Placental epithelial cell (primary cell): ENCODE data around the gene GCNT1. TPM values are rescaled to one million over a fixed set of nuclear protein-coding genes. Genes with fewer than 3 reads are reported as not detected.

ENCODE experiments used
- total RNA-seq: library from RNA; depleted of rRNA; stranded (reverse); fragments of >200 nt; gene quantifications from 2 replicates; pipeline ENCODE4 v1.2.3, GENCODE V29; 2012

GCNT1 gene
- total RNA-seq: 37.3 and 92.3 TPM in 2 replicates

DNA sequence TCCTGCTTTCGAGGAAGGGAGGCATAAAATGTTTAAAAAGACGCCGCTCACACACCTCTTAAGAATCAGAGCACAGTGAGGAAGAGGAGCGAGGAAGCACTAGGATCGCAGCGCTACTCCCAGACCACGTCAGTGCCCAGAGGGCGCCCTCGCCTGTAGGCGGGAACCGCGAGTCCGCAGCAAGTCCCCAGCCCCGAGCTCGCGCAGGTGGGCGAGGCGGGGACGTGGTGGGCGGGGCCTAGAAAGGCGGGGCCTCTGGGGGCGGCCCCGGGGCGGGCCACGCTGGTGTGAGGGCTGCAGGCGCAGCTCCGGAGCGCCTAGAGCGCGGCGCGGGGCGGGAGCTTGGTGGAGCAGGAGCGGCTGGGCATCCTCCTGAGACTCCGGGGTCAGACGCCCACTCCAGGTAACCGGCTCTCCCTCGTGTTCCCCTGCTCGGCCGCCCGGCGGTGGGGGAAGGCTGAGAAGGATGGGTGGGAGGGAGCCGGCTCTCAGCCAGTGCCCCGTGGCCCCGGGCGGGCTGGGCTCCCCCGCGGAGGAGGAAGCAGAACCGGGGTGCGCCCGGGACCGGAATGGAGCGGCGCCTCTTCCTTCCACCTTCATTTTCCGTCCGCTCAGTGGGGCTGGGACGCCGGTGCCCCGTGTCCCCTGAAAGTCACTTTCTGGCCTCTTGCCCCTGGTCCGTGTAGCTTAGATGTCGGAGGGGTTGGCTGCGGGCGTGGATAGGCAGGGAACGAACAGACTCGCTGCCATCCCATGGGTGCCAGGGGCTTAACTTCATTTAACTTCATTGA is at the start of gene GCNT1:
Gene GCNT1, plus strand, starts transcription at position 280 of the 791 bp plus-strand sequence. CDS start 43,200 bp downstream, outside the sequence.

Other genes starting within 250 kb of the GCNT1 start
- 12.6 and 20.9 TPM in 2 replicates for gene RFK, start 64.8 kb upstream of the GCNT1 start, total RNA-seq